Activated CD4-positive, alpha-beta T cell treated with anti-CD3 and anti-CD28 coated beads, Interleukin-2, Interleukin-6, amounts not matched to agents 100 ng/mL and 50 ng/mL, durations not matched to agents 16 hours and 8 hours (primary cell): ENCODE results near the gene SMIM36.
"Not testable (repeated sequence)": the region's sequence is repeated elsewhere in the genome, so short reads cannot be mapped to it uniquely, and the experiment has no call there.

Source experiments
- DNase-seq: peaks from one replicate; pipeline ENCODE4 v3.0.0-alpha.2; 2020

Gene SMIM36

DNA sequence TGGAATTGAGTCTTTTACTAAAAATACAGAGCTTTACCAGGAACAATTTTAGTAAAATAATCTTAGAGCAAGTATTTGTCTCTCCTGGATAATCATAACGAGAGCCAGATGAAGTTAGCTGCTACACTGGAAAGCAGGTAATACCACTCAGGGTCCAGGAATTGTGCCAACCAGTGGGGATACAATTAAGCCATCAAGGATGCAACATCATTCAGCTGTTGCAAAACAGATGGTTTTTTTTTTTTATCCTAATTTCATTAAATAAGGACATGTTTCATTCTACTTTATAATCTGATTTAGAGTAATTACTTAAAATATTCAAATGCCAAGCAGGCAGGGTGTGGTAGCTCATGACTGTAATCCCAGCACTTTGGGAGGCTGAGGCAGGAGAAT is 99.8 kb downstream of the SMIM36 start:
- DNase-seq, result no peak

- DNase-seq, result no peak
Observed at GRCh38 chr17:55410722-55411462, 100.4 kb downstream of the SMIM36 start.

GRCh38 chr17:55409030-55409800 is 102.0 kb downstream of the SMIM36 start:
- DNase-seq, result no peak

DNA sequence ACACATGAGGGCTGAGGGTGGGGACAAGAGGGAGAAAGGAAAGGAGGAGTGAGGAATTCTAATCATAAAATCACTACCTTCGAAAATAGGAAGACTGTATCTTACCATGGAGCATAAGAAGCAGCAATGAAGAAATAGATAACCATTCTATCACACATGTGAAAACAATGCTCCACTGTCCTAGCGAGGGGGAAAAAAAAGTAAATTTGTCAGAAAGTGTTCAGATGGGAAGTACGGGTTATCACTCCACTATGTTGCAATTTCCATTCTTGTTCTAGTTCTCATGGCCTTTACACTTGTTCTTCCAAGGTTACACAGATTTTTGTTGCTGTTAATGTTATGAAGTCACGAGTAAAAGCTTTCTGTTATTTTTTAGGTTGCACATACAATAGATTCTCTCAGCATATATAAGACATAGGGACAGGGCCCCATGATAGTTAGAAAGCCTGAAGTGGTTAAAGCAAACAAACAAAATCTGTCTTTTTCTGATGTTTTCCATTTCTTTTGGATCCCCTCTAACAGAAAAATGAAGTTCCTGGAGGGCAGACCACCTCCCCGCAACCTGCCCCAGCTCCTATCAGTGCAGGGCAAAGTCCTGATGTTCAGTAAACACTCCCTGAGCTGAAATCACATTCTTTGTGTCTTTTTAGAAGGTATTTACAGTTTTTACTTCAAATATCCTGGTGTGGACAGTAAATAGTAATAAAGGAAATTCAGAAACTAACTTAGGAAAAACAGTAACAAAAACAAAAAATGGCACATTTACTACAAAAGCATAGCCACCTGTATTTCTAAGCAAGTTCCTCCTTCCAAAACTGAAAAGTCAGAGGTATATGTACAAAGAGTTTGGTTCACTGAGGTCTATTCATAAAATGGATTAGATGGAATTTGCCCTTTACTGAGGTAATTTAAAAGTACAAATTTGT is 103.3 kb downstream of the SMIM36 start:
- DNase-seq, result no peak

- DNase-seq, result no peak
Observed at GRCh38 chr17:55405600-55405999, 105.7 kb downstream of the SMIM36 start.

- DNase-seq, result not testable (repeated sequence)
Observed at GRCh38 chr17:55404197-55404596, 107.1 kb downstream of the SMIM36 start.

- no peak for DNase-seq
Observed at GRCh38 chr17:55402374-55402773, 108.9 kb downstream of the SMIM36 start.
